DMS153 treated with DMSO at 0.1 percent for 48 hours (cell line): Measurements from ENCODE around the gene KRTAP10-1.

Source experiments
- DNase-seq: peaks from one replicate; lab custom pipeline; 2025; ENCODE audit not compliant: unreplicated experiment; lab: John Stamatoyannopoulos, UW

KRTAP10-1 gene

GRCh38 chr21:44529503-44530125, 10.4 kb downstream of the KRTAP10-1 start:
- no peak for DNase-seq

GRCh38 chr21:44529011-44529421, 11.0 kb downstream of the KRTAP10-1 start:
- no peak for DNase-seq

DNA sequence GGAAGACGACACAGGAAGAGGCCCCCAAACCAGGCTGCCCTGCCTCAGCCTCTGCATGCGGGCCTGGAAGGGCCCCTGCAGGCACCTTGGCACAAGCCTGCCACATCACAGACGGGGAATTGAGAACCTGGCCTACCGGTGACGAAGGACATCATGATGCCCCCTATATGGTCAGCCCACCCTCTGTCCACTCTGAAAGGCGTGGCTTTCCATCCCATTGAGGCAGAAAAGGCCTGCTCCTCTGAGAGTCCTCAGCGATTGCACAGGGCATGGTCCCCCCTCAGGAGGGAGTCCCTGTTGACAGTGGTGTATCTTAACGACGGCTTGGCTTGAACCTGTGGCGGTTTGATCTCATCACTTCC, 11.4 kb downstream of the KRTAP10-1 start:
- DNase-seq, result no peak

- no peak for DNase-seq
These were observed 11.9 kb downstream of the KRTAP10-1 start for GRCh38 chr21:44527983-44528633.

DNA sequence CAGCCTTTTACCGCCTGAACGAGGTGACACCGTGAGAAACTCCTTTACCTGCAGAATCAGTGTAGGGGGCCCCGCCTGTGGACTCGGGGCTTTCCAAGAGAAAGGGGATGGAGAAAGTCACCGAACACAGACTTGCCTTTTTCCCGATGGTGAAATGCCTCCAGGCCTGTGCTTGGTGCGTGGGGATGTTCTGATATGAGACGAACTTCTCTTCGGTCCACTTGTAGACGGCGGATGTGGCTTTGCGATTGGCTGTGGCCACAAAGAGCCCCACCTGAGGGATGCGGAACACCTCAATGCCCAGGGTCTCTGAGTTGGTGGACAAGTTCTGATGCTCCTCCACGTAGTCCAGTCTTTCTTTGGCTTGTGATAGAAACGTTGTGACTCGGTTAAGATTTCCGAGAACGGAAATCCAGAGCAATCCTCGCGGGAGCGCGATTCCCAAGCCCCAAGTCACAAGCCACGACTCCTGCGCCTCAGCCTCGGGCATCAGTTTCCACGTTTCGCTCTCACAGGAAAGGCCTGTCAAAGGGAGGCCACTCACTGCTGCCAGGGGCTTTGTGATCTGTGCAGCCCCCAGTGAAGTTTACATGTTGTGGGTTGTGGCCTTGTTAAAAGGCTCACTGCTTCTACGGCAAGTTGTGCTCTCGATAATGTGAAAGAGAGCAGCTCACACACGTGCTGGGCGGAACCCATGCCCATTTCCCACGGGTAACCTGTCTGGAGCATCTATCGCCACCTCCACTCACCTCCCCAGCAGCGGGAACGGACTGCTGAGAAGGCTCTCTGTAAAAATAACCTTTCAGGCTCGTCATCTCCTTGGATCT, 12.6 kb downstream of the KRTAP10-1 start:
- no peak for DNase-seq

DNA sequence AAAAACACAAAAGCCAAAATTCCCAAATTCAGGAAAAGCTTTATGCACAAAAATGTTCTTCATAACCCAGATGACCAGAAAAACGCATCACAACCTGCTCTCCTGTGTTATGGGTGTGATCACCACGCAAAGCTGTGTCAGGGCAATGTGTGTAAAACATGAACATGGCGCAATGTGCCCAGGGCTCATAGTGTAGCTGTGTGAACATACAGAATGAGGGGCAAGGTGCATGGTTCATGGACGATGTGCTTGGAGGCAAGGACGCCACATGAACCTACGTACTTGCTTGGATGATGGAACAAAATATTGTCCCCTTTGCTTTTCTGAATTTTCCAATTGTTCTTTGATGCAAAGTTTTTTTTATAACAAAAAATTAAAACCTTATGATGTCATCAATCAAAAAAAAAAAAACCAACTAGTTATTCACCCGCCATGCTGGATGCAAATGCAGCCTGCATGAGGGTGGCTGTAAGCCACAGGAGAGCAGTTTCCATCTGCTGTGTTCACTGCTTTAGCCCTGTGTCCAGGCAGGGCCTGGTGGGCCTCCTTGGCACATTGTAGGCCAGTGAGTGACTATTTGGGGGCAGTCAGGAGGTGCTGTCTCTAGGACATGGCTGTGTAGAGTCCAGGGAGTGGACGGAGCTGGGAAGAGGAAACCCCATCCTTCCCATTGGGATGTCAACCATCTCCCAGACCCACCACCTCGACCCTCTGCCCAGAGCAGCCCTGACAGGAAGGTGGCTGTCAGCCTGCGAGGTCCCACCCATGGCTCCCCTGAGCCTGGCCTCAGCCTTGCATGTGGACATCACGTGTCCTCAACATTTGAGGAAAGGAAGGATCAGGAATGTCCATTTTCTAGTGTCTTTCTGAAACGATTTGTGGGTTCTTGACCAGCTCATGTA, 13.6 kb downstream of the KRTAP10-1 start:
- no peak for DNase-seq

DNA sequence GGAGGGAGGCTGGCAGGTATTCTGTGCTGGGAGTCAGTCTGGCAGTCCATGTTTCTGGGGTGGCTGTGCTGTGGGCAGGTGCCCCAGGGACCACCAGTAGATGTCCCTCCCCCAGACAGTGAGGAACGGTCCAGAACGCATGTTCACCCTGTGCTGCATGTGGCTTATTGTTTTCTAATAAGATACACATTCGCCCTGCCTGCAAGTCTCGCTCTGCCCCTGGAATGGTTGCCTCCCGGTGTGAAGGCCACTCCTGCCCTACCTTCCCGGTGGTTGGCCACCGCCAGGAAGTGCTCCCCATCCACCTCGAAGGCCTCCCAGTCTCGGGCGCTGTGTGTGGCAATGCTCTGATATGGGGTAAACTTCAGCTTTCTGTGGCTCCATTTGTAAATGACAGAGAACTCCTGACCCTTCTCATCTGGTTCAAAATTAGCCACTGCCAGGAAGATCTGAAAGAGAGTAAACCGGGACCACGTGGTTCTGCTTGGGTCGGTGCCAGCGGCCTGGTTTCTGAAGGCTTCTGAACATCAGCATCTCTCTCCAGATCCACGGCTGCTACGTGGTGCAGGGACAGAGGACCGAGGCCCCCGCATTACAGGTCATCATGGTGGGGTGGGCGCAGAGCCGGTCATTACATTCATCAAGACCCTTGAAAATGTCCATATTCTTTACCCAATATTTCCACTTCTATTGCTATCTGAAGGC, 14.5 kb downstream of the KRTAP10-1 start:
- no peak for DNase-seq

DNA sequence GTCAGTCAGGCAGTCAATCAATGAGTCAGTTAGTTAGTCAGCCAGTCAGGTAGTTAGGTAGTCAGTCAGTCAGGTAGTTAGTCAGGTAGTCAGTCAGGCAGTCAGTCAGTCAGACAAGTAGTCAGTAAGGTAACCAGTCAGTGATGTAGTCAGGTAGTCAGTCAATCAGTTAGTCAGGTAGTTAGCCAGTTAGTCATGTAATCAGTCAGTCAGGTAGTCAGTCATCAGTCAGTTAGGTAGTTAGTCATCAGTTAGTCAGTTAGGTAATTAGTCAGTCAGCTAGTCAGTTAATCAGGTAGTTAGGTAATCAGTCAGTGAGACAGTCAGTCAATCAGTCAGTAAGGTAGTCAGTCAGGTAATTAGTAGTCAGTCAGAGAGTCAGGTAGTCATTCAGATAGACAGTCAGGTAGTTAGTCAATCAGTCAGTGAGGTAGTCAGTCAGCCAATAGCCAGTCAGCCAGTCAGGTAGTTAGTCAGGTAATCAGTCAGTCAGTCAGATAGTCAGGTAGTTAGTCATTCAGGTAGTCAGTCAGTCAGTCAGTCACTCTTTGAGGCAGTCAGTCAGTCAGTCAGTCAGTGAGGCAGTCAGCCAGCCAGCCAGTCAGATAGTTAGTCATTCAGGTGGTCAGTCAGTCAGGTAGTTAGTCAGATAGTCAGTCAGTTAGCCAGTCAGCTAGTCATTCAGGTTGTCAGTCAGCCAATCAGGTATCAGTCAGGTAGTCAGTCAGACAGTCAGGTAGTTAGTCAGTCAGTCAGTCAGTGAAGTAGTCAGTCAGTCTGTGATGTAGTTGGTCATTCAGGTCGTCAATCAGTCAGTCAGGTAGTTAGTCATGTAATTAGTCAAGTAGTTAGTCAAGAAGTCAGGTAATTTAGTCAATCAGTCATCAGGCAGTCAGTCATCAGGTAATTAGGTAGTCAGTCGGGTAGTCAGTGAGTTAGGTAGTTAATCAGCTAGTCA, 15.3 kb downstream of the KRTAP10-1 start:
- no peak for DNase-seq

GRCh38 chr21:44523567-44524413, 16.2 kb downstream of the KRTAP10-1 start:
- no peak for DNase-seq

DNA sequence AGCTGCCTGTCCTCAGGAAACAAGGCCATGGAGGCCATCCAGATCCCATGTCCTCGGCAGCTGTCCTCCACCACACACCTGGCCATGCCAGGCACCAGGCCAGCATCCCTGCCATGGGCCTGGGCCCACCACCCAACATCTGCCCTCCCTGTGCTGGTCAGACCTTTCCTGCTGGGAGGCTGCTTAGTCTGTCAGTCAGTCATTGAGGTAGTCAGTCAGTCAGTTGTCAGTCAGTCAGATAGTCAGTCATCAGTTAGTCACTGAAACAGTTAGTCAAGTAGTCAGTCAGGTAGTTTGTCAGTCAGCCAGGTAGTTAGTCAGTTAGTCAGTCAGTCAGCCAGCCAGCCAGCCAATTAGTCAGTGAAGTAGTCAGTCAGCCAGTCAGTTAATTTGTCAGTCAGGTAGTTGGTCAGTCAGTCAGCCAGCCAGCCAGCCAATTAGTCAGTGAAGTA, 17.2 kb downstream of the KRTAP10-1 start:
- DNase-seq, result no peak

DNA sequence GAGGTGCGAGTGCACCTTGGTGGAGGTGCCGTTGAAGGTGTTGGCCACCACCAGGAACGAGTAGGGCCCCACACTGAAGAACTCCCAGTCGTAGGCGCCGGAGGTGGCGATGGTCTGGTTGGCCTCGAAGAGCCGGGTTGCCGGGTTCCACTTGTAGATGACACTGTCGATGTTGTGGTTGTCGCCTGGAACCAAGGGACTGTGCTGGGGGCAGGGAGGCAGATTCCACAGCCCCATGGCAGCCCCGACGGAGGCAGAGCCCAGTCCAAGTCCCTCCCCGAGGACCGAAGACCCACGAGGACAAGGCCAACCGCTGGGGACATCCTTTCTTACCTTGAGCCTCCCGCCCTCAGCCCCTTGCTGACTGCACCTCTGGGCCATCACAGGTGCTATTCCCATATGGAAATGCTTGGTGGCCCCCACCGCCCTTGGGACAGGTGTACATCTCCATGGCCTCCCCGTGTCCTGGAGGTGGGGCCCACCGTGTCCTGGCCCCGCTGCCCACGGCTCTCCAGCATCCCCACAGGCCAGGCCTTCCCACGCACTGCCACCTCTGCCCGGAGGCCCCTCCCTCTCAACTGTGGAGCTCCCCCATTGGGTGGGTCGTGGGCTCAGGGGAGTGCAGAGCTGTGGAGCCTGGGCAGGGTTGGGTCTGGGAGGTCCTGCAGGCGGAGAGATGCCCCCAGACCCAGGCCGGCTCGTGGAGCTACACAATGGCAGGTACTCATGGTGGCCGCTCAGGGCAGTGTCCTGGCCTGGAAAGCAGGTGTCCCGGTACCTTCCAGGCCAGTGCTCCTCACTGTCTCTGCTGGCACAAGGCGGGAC, 17.9 kb downstream of the KRTAP10-1 start:
- no peak for DNase-seq

DNA sequence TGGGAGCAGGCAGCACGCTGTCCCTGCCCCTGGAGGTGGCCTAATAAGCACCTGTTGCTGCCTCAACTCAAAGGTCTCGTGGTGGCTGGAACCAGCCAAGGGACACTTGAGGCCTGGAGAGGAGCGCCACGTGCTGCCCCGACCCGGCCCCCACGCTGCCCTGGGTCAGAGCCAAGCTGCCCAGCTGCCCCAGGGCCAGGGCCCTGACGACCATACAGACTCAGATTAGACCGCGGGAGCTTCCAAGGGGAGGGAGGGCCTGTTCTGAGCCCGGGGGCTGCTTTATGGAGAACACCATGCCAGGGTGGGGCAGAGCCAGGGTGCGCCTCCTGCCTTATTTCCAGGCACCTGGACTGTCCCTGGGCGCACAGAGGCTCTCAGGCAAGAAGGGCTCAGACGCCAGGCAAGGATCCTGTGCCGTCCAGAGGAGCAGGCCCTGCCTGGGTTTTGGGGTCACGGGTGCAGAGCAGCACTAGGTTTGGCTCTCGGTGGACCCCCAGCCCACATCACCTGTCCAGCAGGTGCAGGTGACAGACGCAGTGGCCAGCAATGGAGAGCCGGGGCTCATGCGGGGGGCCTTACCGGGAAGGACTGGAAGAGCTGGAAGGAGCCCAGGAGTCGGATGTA, 18.6 kb downstream of the KRTAP10-1 start:
- DNase-seq, result no peak

DNA sequence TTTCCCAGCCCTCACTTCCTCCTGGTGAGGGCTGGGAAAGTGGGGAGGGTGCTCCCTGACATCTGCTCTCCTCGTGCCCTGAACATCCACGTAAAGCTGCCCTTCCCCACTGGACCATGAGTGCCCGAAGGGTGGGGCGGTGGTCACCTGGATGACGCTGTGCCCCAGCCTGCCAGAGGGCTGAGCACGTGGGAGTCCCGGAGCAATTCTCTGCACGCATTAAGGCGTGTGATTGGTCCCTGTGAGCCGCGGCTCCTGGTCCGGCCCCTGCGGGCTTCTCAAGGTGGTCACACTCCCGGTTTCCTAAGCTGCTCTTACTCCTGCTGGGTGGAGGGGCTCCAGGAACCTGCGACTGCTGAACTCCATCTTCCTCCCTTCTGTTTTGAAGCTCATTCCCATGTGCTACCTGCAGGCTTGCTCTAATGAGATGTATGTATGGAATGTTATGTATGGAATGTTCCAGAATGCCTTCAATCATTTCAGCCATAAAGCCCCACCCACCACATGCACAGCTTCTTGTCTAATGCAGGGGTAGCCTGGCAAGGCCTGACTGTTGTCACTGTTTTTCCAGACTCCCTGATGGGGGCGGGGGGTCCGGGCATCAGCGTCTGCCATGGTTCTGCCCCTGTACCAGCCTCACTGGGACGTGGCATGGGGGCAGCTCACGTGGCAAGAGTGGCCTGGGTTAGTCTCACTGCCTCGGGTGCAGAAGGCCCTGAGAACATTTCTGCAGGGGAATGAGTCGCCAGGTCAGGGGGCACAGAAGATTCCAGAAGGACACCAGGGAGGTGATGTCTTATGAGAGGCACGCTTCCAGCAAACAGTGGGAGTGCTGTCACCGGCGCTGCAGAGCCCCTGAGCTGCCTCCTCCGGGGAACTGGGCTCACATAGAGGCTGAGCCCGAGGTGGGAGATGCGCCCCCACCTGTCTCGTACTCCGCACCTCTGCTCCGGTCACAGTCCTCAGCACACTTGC, 19.4 kb downstream of the KRTAP10-1 start:
- DNase-seq, result no peak

- DNase-seq, result no peak
These were observed 20.4 kb downstream of the KRTAP10-1 start for GRCh38 chr21:44519346-44520325.

DNA sequence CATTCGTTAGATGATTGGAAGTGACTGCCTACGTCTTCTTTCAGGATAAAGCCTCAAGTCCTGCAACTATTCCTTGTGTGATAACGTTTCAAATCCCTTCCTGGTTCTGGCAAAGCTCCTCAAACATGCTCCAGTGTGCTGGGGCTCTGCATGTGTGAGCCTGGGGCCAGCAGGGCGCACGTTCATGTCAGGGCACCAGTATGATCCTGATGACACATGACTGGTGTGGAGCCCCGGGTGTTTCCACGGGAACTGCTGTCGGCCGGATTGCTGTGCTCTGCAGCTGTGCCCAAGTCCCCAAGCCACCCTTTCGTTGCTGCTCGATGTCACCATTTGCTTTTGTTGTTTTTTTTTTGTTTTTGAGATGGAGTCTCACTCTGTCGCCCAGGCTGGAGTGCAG, 21.3 kb downstream of the KRTAP10-1 start:
- no peak for DNase-seq
